Keratinocyte (primary cell): ENCODE data around the gene ANKRD60. TPM values are rescaled to one million over a fixed set of nuclear protein-coding genes. Genes with fewer than 3 reads are reported as not detected.

Experiments used
- DNase-seq: peaks from one replicate; pipeline ENCODE4 v3.0.0-alpha.2; 2011; ENCODE audit warnings: low read depth, missing footprints, low spot score
- FAIRE-seq: peaks from 2 replicates; lab custom pipeline; 2011; peaks lifted over from hg19 to GRCh38; lab: Jason Lieb, UNC
- H2AFZ ChIP-seq: 2 replicates; pipeline ENCODE4 v1.6.0; 2012; ENCODE audit warnings: low read length, control low read depth, inconsistent platforms; ENCODE audit not compliant: control insufficient read depth
- H3K27ac ChIP-seq: 2 replicates; pipeline ENCODE4 v1.5.1; 2011; ENCODE audit warnings: low read length; ENCODE audit not compliant: control insufficient read depth, insufficient read depth
- H3K27me3 ChIP-seq: 3 replicates; pipeline ENCODE4 v1.6.0; 2011; ENCODE audit warnings: low read length; ENCODE audit not compliant: control insufficient read depth, insufficient read depth; ENCODE audit errors: extremely low read depth
- H3K36me3 ChIP-seq, 2 experiments: 2 replicates in 1 of 2; 3 replicates in 1 of 2; pipeline ENCODE4 v1.5.1; 2011; ENCODE audit warnings: low read length in 2 of 2, mild to moderate bottlenecking in 1 of 2; ENCODE audit not compliant: control insufficient read depth in 2 of 2, insufficient read depth in 2 of 2; ENCODE audit errors: extremely low read depth in 1 of 2
- H3K4me1 ChIP-seq: 3 replicates; pipeline ENCODE4 v1.5.1; 2011; ENCODE audit warnings: low read length; ENCODE audit not compliant: control insufficient read depth, insufficient read depth; ENCODE audit errors: extremely low read depth
- H3K4me2 ChIP-seq: 3 replicates; pipeline ENCODE4 v1.6.0; 2011; ENCODE audit warnings: low read depth, low read length; ENCODE audit not compliant: control insufficient read depth, insufficient read depth; ENCODE audit errors: extremely low read depth
- H3K4me3 ChIP-seq, 3 experiments: fragments of 200-600 bp in 1 of 3; sonication (generic) in 1 of 3; 2 replicates in 2 of 3; 3 replicates in 1 of 3; pipeline ENCODE4 v1.5.1; 2011 to 2016; ENCODE audit warnings: low read length in 3 of 3, mild to moderate bottlenecking in 3 of 3, control low read depth in 2 of 3, inconsistent platforms in 1 of 3, low read depth in 1 of 3, mixed read lengths in 1 of 3, mixed run types in 1 of 3, moderate library complexity in 1 of 3; ENCODE audit not compliant: control insufficient read depth in 2 of 3, insufficient read depth in 2 of 3; ENCODE audit errors: extremely low read depth in 1 of 3
- H3K79me2 ChIP-seq: 2 replicates; pipeline ENCODE4 v1.6.0; 2012; ENCODE audit warnings: low read length; ENCODE audit not compliant: control insufficient read depth, insufficient read depth
- H3K9ac ChIP-seq: 3 replicates; pipeline ENCODE4 v1.6.0; 2011; ENCODE audit warnings: low read length; ENCODE audit not compliant: control insufficient read depth, insufficient read depth; ENCODE audit errors: extremely low read depth
- H3K9me1 ChIP-seq: 3 replicates; pipeline ENCODE4 v1.6.0; 2011; ENCODE audit warnings: low read length; ENCODE audit not compliant: control insufficient read depth, insufficient read depth; ENCODE audit errors: extremely low read depth
- H3K9me3 ChIP-seq: 2 replicates; pipeline ENCODE4 v1.5.1; 2012; ENCODE audit warnings: low read depth, low read length; ENCODE audit not compliant: control insufficient read depth
- H4K20me1 ChIP-seq: 3 replicates; pipeline ENCODE4 v1.6.0; 2011; ENCODE audit warnings: low read length; ENCODE audit not compliant: control insufficient read depth, insufficient read depth; ENCODE audit errors: extremely low read depth
- EZH2 ChIP-seq: IDR thresholded peaks from one replicate; pipeline ENCODE4 v1.6.1; 2012; ENCODE audit warnings: inconsistent platforms, mild to moderate bottlenecking, low read length, moderate library complexity
- dilution Hi-C: fragments of 300-500 bp; cut with MboI; formaldehyde crosslinking; loops from one replicate; pipeline ENCODE4 v1.7.0; 2020; ENCODE audit warnings: low sequenced_read_pairs; ENCODE audit not compliant: extremely low pct_ligation_motif_present
- polyA plus RNA-seq, 5 experiments: library from polyadenylated mRNA; depleted of rRNA in 3 of 5; stranded (reverse) in 3 of 5; stranded (forward) in 1 of 5; unstranded in 1 of 5; fragments of >200 nt; gene quantifications; 1 replicate in 1 of 5; 2 replicates in 3 of 5; 3 replicates in 1 of 5; pipeline versions ENCODE4 v1.2.1 to v1.2.3, GENCODE V29; 2011 to 2012; ENCODE audit warnings: missing spikeins in 2 of 5, low read depth in 1 of 5, low replicate concordance in 1 of 5
- TF ChIP-seq, protein P1 (sequence below), 3 experiments: IDR thresholded peaks in 1 of 3; conservative IDR thresholded peaks in 1 of 3; optimal IDR thresholded peaks in 1 of 3; 2 replicates in 2 of 3; 3 replicates in 1 of 3; pipeline versions ENCODE3 to v1.5.1; 2011; ENCODE audit warnings: low read length in 3 of 3, mild to moderate bottlenecking in 3 of 3, moderate library complexity in 2 of 3, control low read depth in 1 of 3, inconsistent platforms in 1 of 3; ENCODE audit not compliant: insufficient read depth in 2 of 3; ENCODE audit errors: extremely low read depth in 1 of 3

ANKRD60 gene
- polyA plus RNA-seq, 1 donor (not counting 4 experiments of a cell fraction or from before 2014, with no cell fraction given) = not detected

DNA sequence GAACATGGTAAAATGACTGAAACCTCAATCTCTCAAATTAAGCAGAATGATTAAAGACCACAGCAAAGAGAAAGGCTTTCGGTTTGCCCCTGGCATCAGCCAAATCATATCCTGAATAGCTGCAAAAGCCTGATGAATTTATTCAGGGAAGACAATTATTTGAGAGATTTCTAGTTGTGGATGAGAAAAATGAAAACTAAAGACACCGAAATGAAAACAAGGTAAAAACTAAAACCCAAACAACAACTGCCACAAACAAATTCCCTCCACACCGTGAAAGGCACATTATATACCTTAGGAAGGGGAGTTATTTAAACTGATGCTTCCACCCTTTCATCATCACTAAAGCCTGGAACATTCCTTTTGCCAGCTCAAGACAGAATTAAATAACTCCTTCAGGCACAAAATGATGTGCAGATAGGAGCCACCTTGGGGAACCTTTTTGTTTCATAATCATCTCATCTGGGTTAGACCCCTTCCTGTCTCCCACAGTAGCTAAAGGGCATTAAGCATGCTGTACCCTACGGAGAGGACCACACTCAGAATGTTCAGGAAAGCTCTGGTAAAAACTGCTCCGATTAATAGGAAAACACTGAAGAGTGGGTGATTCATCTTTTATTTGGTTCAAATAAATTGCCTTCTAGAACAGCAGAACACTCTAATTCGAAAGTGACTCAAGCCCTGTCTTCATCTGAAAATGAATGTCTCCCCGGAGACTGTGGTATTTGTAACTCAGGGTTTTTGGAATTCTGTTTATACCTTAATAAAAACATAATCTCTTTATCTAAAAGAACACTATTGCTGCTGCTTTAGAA, 9.1 kb upstream of the ANKRD60 start:
- Histone ChIP-seq H3K79me2 (no peaks in the 10 kb centered on the region), H3K36me3 (peaks cover 7 to 19% of the 10 kb centered on the region in 2 experiments), H2AFZ (no peak overlapping the region), H3K27me3 (no peaks in the 10 kb centered on the region), H3K4me2 (peak overlapping the region; percentile 98), H3K27ac (no peak overlapping the region), H4K20me1 (no peaks in the 10 kb centered on the region), H3K4me3 (no peak overlapping the region), H3K9me3 (no peaks in the 10 kb centered on the region), H3K9me1 (no peaks in the 10 kb centered on the region), H3K9ac (no peak overlapping the region), H3K4me1 (peaks cover 5% of the 10 kb centered on the region)
- TF ChIP-seq, protein P1, sequence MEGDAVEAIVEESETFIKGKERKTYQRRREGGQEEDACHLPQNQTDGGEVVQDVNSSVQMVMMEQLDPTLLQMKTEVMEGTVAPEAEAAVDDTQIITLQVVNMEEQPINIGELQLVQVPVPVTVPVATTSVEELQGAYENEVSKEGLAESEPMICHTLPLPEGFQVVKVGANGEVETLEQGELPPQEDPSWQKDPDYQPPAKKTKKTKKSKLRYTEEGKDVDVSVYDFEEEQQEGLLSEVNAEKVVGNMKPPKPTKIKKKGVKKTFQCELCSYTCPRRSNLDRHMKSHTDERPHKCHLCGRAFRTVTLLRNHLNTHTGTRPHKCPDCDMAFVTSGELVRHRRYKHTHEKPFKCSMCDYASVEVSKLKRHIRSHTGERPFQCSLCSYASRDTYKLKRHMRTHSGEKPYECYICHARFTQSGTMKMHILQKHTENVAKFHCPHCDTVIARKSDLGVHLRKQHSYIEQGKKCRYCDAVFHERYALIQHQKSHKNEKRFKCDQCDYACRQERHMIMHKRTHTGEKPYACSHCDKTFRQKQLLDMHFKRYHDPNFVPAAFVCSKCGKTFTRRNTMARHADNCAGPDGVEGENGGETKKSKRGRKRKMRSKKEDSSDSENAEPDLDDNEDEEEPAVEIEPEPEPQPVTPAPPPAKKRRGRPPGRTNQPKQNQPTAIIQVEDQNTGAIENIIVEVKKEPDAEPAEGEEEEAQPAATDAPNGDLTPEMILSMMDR (optimal IDR thresholded peaks at IDR 0.05 in 1 of 3, IDR thresholded peaks at IDR 0.05 in 1 of 3, conservative IDR thresholded peaks at IDR 0.05 in 1 of 3; ENCODE audit: extremely low read depth in 1 of 3, insufficient read depth in 2 of 3, low read length in 3 of 3) = no peak
- TF ChIP-seq EZH2 = no peak
- FAIRE-seq = no peak
- DNase-seq = no peak
- dilution Hi-C loops = no loop called here

GRCh38 chr20:58236612-58237317, 8.3 kb upstream of the ANKRD60 start:
- H3K4me2 ChIP-seq = peak overlapping the region; percentile 98
- H3K36me3 ChIP-seq = peaks cover 6 to 18% of the 10 kb centered on the region in 2 experiments
- peak overlapping the region; percentile 78 for H2AFZ ChIP-seq
- H3K4me3 ChIP-seq = peak overlapping the region; percentile 31 to 83 (median 71)
- H3K9me1 ChIP-seq = no peaks in the 10 kb centered on the region
- DNase-seq (no peak), FAIRE-seq (no peak)
- H3K9ac ChIP-seq = peak overlapping the region; percentile 76
- peaks cover 5% of the 10 kb centered on the region for H3K4me1 ChIP-seq
- no peaks in the 10 kb centered on the region for H4K20me1 ChIP-seq
- no peaks in the 10 kb centered on the region for H3K9me3 ChIP-seq
- H3K27me3 ChIP-seq = no peaks in the 10 kb centered on the region
- H3K27ac ChIP-seq = peak overlapping the region; percentile 64
- dilution Hi-C loops = no loop called here
- H3K79me2 ChIP-seq = no peaks in the 10 kb centered on the region
- no peak for TF ChIP-seq EZH2
- TF ChIP-seq, protein P1 (optimal IDR thresholded peaks at IDR 0.05 in 1 of 3, IDR thresholded peaks at IDR 0.05 in 1 of 3, conservative IDR thresholded peaks at IDR 0.05 in 1 of 3; ENCODE audit: extremely low read depth in 1 of 3, insufficient read depth in 2 of 3, low read length in 3 of 3) = peak; percentile 95 to 97 (median 96)
